Activated naive CD8-positive, alpha-beta T cell treated with anti-CD3 and anti-CD28 coated beads for 36 hours (primary cell): ENCODE data around the gene PDIA2. TPM values are rescaled to one million over a fixed set of nuclear protein-coding genes. Genes with fewer than 3 reads are reported as not detected.

Source experiments
- DNase-seq: peaks from one replicate; pipeline ENCODE4 v3.0.0; 2021
- H3K27ac Mint-ChIP-seq: one replicate; pipeline ENCODE4 v1.8.0; 2022; ENCODE audit warnings: mild to moderate bottlenecking, moderate library complexity, mixed read lengths
- H3K27me3 Mint-ChIP-seq: one replicate; pipeline ENCODE4 v1.8.0; 2022; ENCODE audit warnings: mild to moderate bottlenecking, mixed read lengths
- H3K36me3 Mint-ChIP-seq: one replicate; pipeline ENCODE4 v1.8.0; 2021; ENCODE audit warnings: mild to moderate bottlenecking, mixed read lengths
- H3K4me1 Mint-ChIP-seq: one replicate; pipeline ENCODE4 v1.8.0; 2021; ENCODE audit warnings: mixed read lengths
- H3K4me3 Mint-ChIP-seq: one replicate; pipeline ENCODE4 v1.8.0; 2022; ENCODE audit warnings: mild to moderate bottlenecking, moderate library complexity, mixed read lengths
- H3K9me3 Mint-ChIP-seq: one replicate; pipeline ENCODE4 v1.8.0; 2022; ENCODE audit warnings: mixed read lengths
- total RNA-seq, 2 experiments: library from RNA; stranded (reverse); gene quantifications; one replicate each; pipeline ENCODE4 v1.2.3, GENCODE V29; 2021

Gene PDIA2
- total RNA-seq, 2 experiments from 2014 or later: not detected

- no peak for DNase-seq
- Mint-ChIP-seq H3K4me1 (peaks cover 52% of the 10 kb centered on the region), H3K27ac (no peak overlapping the region), H3K27me3 (no peaks in the 10 kb centered on the region), H3K36me3 (peaks cover 12% of the 10 kb centered on the region), H3K4me3 (no peak overlapping the region), H3K9me3 (no peaks in the 10 kb centered on the region)
Measured at GRCh38 chr16:336269-336668, 53.3 kb downstream of the PDIA2 start.

Other genes starting within 250 kb of the PDIA2 start
- gene POLR3K, start 229.6 kb upstream of the PDIA2 start, total RNA-seq: 10 to 100 TPM; 55.3 to 56.0 TPM
- gene SNRNP25, start 229.3 kb upstream of the PDIA2 start, total RNA-seq: 100 to 1,000 TPM in 1 of 2 experiments, 10 to 100 TPM in 1; 98.4 to 103 TPM
- gene RHBDF1, start 210.5 kb upstream of the PDIA2 start, total RNA-seq: under 1 TPM in 1 of 2 experiments, not detected in 1; 0.41 TPM
- gene MPG, start 204.9 kb upstream of the PDIA2 start, total RNA-seq: 10 to 100 TPM; 51.6 to 56.7 TPM
- gene NPRL3, start 144.5 kb upstream of the PDIA2 start, total RNA-seq: 10 to 100 TPM; 45.4 to 45.8 TPM
- not detected for gene HBZ, start 130.5 kb upstream of the PDIA2 start, total RNA-seq
- not detected for gene HBM, start 117.2 kb upstream of the PDIA2 start, total RNA-seq
- gene HBA2, start 110.3 kb upstream of the PDIA2 start, total RNA-seq: not detected
- not detected for gene HBA1, start 106.5 kb upstream of the PDIA2 start, total RNA-seq
- gene HBQ1, start 102.7 kb upstream of the PDIA2 start, total RNA-seq: 1 to 10 TPM; 1.2 to 2.0 TPM
- gene LUC7L, start 53.7 kb upstream of the PDIA2 start, total RNA-seq: 10 to 100 TPM; 61.9 to 65.3 TPM
- gene FAM234A, start 48.3 kb upstream of the PDIA2 start, total RNA-seq: 10 to 100 TPM; 20.9 to 24.1 TPM
- gene RGS11, start 7.2 kb upstream of the PDIA2 start, total RNA-seq: not detected
- gene ARHGDIG, start 2.6 kb upstream of the PDIA2 start, total RNA-seq: not detected
- 10 to 100 TPM; 23.9 to 24.6 TPM for gene AXIN1, start 69.6 kb downstream of the PDIA2 start, total RNA-seq
- 10 to 100 TPM; 89.3 to 94.8 TPM for gene MRPL28, start 87.4 kb downstream of the PDIA2 start, total RNA-seq
- gene PGAP6, start 98.8 kb downstream of the PDIA2 start, total RNA-seq: 10 to 100 TPM; 22.8 to 24.1 TPM
- 10 to 100 TPM; 15.6 to 17.3 TPM for gene NME4, start 114.0 kb downstream of the PDIA2 start, total RNA-seq
- 1 to 10 TPM; 7.0 to 8.2 TPM for gene DECR2, start 118.7 kb downstream of the PDIA2 start, total RNA-seq
- 10 to 100 TPM; 16.9 to 17.4 TPM for gene RAB11FIP3, start 142.5 kb downstream of the PDIA2 start, total RNA-seq
- 10 to 100 TPM; 86.4 to 91.3 TPM for gene CAPN15, start 244.5 kb downstream of the PDIA2 start, total RNA-seq